RWPE1 (cell line): Measurements from ENCODE around the gene GET3.
"Not testable (repeated sequence)": the region's sequence is repeated elsewhere in the genome, so short reads cannot be mapped to it uniquely, and the experiment has no call there.

ENCODE experiments used
- CTCF ChIA-PET: fragments of 350-600 bp; sonication (Branson Sonifier 250); formaldehyde crosslinking; extraction: SDS; loops from one replicate; lab custom pipeline; 2021; lab: Yijun Ruan, JAX
- POLR2A ChIA-PET: fragments of 400-600 bp; formaldehyde crosslinking; extraction: SDS; loops from one replicate; lab custom pipeline; 2020; ENCODE audit warnings: antibody characterized with exemption; ENCODE audit not compliant: low non-redundant PET; lab: Yijun Ruan, JAX
- DNase-seq: peaks from one replicate; pipeline ENCODE4 v3.0.0; 2012; ENCODE audit warnings: low spot score
- H3K27ac ChIP-seq: fragments of 450-650 bp; 2 replicates; pipeline ENCODE4 v1.5.1; 2017
- CTCF ChIP-seq: fragments of 450-650 bp; conservative IDR thresholded peaks from 2 replicates; pipeline ENCODE4 v1.5.1; 2017; ENCODE audit warnings: low read depth, mild to moderate bottlenecking

Gene GET3

DNA sequence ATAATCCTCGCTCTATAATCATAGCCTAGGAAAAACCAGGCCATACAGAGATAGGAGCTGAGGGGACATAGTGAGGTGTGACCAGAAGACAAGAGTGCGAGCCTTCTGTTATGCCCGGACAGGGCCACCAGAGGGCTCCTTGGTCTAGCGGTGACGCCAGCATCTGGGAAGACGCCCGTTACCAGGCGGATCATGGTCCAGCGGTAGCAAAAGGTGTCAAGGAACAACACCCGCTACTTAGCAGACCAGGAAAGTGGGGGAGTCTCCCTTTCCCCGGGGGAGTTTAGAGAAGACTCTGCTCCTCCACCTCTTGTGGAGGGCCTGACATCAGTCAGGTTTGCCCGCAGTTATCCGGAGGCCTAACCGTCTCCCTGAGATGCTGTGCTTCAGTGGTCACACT lies 25.2 kb upstream of the GET3 start:
- CTCF ChIA-PET, POLR2A ChIA-PET, DNase-seq: not testable (repeated sequence)
- H3K27ac ChIP-seq = peak overlapping the region; percentile 39
- TF ChIP-seq CTCF = peak; percentile 66

DNA sequence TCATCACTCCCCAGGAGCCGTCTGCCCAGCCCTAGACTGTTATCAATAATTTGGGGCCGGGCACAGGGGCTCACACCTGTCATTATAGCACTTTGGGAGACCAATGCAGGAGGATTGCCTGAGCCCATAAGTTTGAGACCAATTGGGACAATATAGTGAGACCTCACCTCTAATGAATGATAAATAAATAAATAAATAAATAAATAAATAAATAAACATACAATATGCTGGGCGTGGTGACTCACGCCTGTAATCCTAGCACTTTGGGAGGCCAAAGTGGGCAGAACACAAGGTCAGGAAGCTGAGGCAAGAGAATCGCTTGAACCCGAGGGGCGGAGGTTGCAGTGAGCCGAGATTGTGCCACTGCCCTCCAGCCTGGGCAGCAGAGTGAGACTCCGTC lies 24.0 kb upstream of the GET3 start:
- not testable (repeated sequence) for DNase-seq
- ChIA-PET POLR2A (interaction anchor here (0.6 kb wide), 1 partner anchor 13 kb away, joined by 3 read pairs; no protein-coding TSS in a partner anchor), CTCF (interaction anchor here (0.7 kb wide), 1 partner anchor 601 kb away, joined by 7 read pairs; no protein-coding TSS in a partner anchor)
- H3K27ac ChIP-seq = peak overlapping the region; percentile 39

GRCh38 chr19:12715102-12715501 lies 22.2 kb upstream of the GET3 start:
- TF ChIP-seq CTCF = no peak
- CTCF ChIA-PET = interaction anchor here (0.6 kb wide), 1 partner anchor 42 kb away, joined by 4 read pairs; no protein-coding TSS in a partner anchor
- peak overlapping the region; percentile 91; the same call in 1 of the 2 replicates for H3K27ac ChIP-seq
- no peak for DNase-seq
- POLR2A ChIA-PET = no interaction called here

- peak overlapping the region; percentile 91 for H3K27ac ChIP-seq
- POLR2A ChIA-PET = interaction anchor here (0.6 kb wide), 1 partner anchor 57 kb away, joined by 8 read pairs; no protein-coding TSS in a partner anchor
- TF ChIP-seq CTCF = no peak
- CTCF ChIA-PET = interaction anchor here (1.7 kb wide), 1 partner anchor 131 kb away, joined by 9 read pairs; no protein-coding TSS in a partner anchor
- no peak for DNase-seq
Observed at GRCh38 chr19:12715929-12716328, 21.4 kb upstream of the GET3 start.

- ChIA-PET CTCF (interaction anchor here (0.6 to 0.8 kb wide), 2 partner anchors 13 to 38 kb away, joined by 3 to 4 read pairs; no protein-coding TSS in a partner anchor), POLR2A (no interaction called here)
- H3K27ac ChIP-seq = peak overlapping the region; percentile 91
- no peak for DNase-seq
- no peak for TF ChIP-seq CTCF
Observed at GRCh38 chr19:12720296-12720695, 17.0 kb upstream of the GET3 start.

DNA sequence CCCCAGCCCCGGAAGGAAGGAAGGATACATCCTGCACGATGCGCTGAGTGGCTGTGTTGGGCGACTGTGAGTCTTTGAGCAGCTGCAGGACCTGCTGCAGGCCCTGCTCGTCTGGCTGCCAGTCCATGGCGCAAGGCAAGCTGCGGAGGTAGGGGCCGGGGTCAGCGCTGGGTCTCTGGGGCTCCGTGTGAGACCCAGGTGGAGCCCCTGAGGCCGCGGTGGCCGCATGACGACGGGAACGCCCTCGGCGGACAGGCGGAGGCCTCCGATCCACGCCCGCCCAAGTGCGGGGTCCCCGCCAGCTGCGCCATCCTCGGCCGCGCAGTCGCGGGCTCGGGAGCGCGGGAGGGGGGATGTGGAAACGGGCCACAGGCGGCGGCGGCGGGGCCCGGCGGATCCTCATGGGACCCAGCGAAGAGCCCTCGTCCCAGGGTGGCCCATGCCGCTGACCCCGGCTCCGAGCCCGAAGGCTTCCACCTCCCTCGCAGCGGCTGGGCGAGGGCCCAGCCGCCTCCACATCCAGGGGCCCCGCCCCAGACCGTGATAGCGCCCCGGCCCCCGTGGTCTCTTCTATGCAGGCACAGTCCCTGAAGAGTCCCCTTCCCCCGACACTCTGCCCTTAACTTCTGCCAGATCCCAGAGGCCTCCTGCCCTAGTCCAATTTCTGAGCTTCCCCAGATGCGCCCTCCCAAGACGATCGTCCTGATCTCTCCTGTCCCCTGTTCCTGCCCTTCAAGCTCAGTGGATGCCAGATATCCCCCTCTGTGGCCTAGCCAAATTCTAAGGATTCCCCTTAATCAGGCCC lies 16.2 kb upstream of the GET3 start:
- H3K27ac ChIP-seq = peak overlapping the region; percentile 91
- CTCF ChIA-PET = interaction anchor here (1.1 to 1.4 kb wide), 2 partner anchors 9 to 13 kb away, joined by 3 to 4 read pairs; no protein-coding TSS in a partner anchor
- peak; percentile 13 for DNase-seq

More for the DNA sequence above, 16.2 kb upstream of the GET3 start:
- POLR2A ChIA-PET = interaction anchor here (0.7 kb wide), 1 partner anchor 1626 kb away, joined by 7 read pairs; no protein-coding TSS in a partner anchor
- no peak for TF ChIP-seq CTCF
